GM18867 (cell line): ENCODE measurements around the gene FOXO1.

Source experiments
- ATAC-seq: cut with Tn5 transposase; IDR thresholded peaks from one replicate; pipeline ENCODE4 v1.9.1; 2021; ENCODE audit warnings: mild to moderate bottlenecking, moderate library complexity; ENCODE audit not compliant: unreplicated experiment

The FOXO1 gene

DNA sequence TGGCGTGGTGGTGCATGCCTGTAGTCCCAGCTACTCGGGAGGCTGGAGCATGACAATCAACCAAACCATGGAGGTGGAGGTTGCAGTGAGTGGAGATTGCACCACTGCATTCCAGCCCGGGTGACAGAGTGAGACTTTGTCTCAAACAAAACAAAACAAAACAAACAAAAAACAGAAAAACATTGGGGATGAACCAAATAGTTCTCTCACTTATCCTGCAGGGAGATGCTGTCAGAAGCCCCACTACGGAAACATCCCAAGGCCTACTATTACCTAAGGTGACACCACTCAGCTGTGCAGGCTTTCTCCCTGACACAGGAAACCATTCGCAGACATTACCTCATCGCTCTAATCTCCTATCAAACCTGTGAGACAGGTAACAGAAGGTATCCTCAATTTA is 113.5 kb downstream of the FOXO1 start:
- no peak for ATAC-seq

DNA sequence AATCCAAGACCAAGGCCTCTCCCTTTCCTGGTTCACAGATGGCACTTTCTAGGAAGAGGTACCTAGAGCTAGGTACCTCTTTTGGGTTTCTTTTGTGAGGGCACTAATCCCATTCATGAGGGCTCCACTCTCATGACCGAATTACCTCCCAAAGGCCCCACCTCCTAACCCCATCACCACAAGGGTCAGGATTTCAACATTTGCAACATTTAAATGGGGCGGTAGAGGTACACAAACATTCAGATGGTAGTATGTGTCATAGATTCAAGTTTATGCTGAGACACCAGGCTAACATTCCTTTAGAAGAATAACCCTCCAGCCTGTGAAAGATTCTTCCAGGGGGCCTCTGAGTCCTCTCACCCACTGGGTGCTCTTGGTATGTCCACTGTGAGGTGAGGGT is 116.3 kb downstream of the FOXO1 start:
- no peak for ATAC-seq

DNA sequence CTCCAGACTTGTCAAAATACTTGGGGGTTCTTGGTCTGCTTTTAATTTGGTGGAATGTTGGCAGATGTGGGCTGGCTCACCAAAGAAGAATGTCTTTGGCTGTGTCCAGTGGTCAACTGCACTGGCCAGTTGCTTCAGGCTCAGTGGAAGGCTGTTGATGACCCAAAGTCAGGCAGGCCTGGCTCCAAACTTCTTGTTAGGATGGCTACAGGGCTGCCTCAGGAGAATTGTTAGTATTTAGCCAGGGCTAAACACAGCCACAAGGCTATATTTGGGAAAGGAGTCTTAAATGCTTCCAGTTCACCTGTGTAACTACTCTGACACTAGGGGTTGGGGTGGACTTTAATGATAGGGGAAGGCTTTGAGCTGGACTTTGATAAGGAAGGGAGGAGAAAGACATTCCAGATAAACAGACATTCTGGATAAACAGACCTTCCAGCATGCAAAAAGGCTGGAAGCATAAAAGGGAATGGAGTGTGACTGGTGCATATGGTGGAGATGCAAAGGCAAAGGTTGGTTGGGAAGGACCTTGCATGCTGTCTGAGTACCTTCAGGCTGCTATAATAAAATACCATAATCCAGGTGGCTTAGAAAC is 116.8 kb downstream of the FOXO1 start:
- ATAC-seq, result no peak

DNA sequence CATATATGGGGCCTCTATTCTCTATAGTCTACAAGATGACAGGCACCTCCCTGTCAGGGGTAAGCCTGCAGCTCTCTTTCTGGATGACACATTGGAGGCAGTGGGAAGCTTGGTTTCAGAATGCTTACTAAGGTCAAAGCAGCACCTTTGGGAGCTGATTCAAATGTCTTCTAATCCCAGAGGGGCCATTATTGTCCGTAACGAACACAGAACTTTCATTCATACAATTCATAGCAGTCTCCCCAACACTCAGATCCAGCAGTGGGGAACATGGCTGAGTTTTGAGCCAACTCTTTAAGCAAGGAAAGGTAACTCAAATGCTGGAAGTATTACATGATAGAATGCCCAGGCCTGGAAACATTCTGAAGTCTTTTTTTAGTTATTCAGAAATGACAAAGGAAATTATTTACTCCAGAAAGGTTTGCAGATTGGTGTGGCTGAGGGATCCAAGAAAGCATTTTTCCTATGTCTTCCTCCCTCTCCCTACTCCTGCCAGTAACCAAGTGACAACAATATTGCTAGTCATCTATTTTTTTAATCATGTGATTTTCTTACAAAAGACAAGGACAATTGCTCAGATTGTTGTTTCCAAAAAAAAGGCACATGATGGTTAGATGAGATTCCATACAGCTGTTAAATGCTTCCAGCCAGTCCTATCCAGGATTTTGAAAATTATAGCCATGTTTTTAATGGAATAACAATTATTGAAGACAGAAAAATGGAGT is 118.7 kb downstream of the FOXO1 start:
- ATAC-seq, result no peak

DNA sequence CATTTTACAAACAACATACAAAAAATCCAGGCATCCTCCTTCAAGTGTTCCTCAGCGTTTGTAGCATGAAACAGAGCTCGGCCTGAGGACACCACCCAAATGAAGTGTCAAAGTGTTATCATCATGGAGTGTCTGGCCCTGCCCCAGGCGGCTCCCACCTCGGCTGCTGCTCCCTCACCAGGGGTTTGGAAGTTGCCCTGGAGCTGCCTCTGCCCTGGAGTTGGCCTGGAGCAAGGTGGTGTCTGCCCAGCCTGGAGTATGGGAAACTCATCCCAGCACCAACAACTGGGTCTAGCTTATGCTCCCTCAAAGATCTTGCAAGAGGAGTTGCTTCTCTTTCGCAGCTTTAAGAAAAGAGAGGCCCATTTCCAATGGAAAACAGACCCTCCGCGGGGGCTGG is 120.4 kb downstream of the FOXO1 start:
- no peak for ATAC-seq

DNA sequence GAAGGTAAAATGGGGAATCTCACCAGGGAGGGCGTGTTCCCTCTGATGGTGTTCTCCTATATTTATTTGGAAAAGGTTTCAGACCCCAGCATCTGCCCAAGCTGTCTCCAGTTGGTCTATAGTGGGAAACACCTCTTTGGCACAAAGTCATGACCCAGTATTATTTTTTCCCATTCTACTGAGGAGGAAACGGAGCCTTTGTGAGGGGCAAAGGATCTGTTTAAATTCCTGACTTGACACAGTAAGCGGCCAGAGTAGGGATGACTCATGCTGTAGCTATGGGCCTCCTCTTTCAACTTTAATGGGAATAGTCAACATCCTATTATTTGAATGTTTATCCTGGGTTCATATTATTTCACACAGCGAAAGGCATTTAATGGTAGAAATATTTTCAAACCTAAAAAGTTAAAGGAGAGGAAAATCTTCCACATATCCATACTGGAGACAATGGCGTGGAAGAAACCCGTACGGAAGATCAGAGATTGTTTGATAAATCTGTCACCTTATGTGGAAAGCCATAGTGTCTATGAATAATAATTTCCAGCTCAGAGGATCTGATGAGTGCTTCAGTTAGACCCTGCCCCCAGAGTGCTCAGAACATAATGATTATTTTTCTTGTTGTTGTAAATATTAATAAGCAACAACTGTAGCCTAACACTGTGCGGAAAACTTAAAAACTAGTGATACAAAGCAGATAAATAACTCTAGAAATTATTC is 126.0 kb downstream of the FOXO1 start:
- ATAC-seq, result no peak

DNA sequence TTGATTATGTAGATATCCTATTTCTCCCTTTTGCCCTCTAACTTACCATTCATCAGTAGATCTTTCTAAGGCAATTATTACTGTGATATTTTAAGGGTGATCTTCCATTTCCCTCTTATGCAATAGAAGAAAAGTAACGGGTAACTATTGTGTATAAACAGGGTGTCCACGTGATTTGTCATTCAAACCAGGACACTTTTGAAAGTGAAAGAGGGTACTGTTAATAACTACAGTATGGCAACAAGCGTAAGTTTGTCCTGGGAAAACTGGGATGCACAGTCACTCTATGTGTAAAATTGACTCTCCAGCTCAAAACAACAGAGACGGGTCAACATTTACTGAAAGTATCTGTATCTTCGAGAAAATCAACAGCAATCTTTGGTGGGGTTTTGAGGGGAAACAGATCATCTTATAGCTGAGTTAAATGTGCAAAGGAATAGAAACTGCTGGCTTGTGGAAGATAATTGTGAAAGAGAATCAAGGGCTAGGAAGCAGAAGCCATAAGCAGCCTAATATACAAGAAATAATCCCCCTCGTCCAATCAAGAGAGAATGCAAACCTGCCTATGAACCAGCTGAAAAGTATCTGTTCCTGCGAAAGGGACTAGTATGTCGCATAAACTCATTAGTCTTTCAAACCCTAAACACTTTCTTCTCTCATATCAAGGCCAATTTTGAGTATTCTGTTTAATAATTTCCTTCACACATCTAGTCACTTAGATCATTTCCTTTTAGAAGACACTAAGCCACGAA is 126.7 kb downstream of the FOXO1 start:
- no peak for ATAC-seq

DNA sequence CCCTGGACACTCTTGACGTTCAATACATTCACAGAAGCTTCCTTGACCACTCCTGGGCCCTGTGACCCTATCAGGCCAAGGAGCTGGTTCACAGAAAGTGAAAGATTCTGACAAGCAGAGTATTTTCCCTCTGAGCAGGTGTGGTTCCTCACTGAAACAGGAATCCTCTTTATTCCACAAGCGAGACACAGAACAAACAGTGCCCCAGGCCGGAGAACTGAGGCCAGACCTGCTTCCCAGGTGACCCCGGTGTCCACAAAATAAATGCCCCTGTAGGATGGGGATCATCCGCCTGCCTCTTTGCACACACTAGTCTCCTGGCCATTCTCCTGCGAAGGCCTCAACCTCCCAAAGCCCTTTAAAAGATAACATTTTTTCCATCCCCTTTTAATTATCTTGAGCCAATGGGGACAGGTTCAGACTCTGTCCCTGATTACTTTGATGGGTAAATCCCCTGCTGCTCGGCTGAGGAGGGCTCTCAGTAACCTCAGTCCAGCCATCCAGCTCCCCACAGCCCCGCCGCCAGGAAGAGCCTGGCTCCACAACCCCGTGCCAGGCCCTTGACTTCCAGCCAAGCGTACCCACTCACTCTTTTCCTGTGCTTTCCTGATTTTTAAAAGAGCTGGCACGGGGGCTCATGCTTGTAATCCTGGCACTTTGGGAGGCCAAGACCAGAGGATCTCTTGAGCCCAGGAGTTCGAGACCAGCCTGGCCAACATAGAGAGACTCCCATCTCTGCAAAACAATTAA is 129.1 kb downstream of the FOXO1 start:
- ATAC-seq, result no peak

DNA sequence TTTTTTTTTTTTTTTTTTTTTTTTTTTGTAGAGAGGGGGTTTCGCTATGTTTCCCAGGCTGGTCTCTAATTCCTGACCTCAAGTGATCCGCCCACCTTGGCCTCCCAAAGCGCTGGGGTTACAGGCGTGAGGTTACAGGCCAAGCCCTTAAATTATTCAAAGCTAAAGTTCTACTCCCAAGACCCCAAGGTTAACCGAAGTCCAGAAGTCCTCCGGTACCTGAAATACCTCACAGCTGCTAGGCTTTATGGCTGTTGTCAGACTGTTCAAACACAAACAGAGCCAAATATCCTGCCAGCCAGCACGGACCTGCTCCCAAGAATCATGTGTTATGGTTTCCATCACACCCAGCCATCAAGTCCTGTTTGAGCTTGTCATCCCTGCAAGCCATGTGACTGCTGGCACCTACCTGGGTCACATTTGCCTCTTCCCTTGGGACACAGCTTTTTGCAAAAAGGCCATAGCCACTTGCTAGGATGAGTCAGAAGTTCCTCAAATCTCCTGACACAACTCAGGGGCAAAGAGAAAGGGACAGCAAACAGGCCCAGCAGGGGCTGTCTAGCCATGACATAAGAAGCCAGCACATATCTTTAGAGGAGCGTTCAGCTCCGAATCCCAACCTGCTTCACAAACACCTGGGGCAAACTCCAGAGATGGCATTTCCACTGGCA is 129.9 kb downstream of the FOXO1 start:
- ATAC-seq, result no peak

DNA sequence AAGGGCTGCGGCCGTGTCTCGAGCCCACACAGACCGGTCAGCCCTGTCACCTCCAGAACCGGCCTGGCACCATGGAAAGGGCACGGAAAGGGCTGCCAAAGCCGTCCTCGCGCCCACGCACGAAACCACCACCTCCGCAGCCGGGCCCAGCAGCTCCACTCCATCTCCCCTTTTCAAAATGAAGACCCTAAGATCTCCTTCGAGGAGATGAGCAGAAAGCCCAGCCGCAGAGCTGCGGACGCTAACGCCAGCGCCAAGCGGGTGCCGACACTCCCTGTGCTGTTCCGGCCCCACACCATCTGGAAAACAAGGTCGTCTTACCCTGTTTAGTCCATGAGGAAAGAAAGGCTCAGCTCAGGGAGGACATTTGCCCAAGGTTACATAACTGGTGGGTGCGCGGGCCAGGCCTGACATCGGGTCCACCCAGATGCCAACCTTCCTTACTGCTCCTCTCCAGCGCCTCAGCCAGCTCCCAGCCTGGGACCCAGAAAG is 131.1 kb downstream of the FOXO1 start:
- ATAC-seq, result no peak

DNA sequence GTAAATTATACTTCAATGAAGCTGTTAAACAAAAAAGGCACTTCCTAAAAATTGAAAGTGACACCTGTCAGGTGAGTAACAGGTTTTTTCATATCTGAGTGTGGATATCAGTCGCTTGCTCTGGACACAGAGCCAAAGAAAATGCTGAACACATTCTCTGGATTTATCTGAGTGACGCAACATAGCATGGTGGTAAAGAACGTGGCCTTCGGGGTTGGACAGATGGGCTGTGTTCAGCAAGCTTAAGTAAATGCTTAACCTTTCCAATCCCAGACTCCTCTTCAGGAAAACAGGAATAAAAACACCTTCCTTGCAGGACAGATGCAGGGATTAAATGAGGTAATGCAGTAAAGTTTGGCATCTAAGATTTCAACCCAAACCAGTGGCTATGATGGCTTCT is 132.0 kb downstream of the FOXO1 start:
- no peak for ATAC-seq

DNA sequence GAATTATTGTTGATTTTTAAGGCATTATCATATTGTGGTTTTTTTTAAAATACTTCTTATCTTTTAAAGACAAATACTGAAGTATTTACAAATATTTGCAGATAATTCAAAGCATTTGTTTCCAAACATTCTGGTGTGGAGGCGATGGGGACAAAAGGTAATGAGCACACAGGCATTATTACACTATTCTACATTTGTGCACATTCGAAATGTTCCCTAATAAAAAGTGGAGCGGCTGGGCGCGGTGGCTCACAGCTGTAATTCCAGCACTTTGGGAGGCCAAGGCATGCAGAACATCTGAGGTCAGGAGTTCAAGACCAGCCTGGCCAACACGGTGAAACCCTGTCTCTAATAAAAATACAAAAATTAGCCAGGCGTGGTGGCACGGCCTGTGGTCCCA is 133.4 kb downstream of the FOXO1 start:
- ATAC-seq, result no peak

DNA sequence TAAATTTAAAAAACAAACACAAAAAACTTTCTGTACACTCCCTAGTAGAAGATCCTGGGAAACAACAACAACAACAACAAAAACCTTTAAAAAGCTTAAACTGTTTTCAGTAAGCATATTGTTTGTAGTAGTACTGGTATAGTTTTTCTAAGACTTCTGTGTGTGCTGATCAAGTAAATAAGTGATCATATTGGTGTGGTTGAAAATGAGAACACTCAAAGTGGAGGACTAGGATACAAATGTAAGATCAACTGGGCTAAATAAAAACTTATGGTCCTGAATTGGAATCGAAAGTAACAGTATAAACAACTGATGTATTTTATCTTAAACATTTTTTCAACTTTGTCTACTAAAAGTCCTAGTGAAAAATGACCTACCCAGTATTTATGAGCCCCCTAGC is 135.5 kb downstream of the FOXO1 start:
- no peak for ATAC-seq

DNA sequence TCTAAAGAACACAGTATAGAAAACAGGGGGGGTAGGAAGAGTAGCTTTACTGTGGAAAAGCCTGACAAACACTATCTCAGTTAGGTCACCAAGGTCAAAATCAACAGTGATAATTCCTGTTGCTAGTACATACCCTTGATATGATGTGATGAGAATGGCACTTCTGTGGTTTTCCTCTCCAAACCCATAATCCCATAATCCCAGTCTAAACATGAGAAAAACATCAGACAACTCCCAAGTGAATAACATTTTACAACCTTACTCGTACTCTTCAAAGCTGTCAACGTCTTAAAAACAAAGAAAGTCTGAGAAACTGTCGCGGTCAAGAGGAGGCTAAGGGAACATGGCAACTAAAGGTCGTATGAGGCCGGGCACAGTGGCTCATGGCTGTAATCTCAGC is 137.6 kb downstream of the FOXO1 start:
- no peak for ATAC-seq

DNA sequence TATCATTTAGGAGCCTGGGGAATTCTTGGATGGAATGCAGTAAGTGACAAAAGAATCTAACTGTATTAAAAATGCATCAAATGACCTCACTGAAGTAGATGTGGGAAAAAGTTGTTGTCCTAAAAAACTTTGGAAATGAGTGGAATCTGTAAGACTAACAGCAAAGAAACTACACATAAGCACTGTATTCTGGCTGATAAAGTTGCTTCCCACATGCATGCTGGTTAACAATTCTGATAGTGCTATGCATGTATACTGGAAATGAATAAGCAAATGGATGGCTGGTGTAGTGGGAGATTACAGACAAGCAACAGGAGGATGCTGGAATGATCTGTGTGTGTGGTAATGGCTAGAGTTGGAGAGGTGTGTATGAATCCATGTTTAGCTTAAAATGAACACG is 138.5 kb downstream of the FOXO1 start:
- ATAC-seq, result no peak

DNA sequence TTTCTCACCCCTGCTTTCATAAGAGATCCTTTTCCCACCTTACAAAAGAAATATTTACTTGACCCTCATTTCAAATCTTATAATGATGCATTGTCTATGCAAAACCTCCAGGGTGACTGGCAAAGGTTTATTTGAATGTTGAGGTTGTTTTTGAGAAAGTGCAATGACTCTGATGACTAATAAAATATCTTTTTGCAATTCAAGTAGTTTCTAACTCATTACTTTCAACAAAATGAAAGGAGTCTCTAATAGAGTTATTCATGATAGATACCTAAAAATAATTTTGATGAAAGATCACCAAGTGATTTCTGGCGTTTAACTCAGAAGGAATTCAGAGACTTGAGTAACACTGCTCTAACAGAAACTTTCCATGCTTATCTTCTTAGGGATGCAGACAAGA is 144.2 kb downstream of the FOXO1 start:
- no peak for ATAC-seq

DNA sequence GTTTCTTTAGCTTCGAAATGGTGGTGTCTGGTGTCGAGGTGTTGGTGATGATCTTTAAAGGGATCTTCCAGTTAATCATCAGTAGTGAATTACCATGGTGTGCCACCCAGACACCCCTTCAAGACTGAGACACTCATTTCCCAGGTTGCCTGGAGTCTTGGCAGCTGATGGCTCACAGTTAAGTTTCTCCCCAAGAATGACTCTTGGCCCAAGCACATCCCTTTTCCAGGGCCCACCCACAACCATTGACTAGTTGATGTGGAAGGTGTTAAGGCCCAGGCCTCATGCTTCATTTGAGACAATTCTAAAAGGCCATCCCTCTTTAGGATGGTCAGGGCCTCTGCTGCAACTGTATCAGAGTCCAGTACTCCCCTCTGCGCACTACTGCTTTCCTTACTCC is 145.5 kb downstream of the FOXO1 start:
- ATAC-seq, result no peak

DNA sequence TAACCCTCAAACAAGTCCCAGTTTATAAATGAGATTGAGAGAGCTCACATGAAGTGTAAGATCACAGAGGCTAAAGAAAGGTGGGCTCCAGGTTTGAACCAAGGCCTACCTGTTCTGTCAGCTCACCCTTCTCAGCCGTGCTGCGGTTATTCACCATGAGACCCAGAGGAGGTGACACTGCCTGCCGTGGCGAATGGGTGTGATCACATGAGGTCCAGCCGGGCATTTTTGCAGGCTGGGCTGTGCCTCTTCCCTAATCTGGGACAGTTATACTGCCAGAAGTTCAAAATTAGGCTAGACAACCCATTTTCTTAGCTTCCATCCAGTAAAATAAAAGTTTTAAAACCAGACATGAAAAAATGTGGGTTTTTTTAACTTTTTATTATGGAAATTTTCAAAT is 146.8 kb downstream of the FOXO1 start:
- no peak for ATAC-seq

DNA sequence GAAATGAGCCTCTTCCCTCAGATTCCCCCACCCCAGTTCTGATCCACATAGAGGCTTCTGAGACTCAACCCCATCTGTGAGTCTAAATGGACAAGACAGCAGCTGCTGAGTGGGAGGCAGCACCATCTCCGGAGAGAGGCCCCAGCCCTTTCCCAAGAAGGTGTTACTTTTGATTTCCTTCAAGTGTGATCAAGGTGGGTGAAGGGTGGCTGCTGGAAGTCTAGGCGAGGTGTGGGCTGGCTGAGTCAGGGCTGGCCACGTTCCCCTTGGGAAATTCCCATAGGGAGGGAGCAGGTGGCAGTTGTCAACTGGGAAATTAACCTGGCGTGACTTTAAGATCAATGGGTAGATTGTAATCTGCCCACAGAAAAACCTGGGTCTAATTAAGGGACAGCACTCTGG is 148.0 kb downstream of the FOXO1 start:
- peak; percentile 58 for ATAC-seq
